ENCODE results near the gene HHAT. TPM values are rescaled to one million over a fixed set of nuclear protein-coding genes. Genes with fewer than 3 reads are reported as not detected.

The HHAT gene
- total RNA-seq, 1 donor from 2014 or later = 4.0 TPM

GRCh38 chr1:210691039-210691610 is 362.4 kb downstream of the HHAT start:
- ATAC-seq = no peak

- no peak for ATAC-seq
These were observed 364.1 kb downstream of the HHAT start for GRCh38 chr1:210692796-210693195.

GRCh38 chr1:210695026-210695425 is 366.3 kb downstream of the HHAT start:
- ATAC-seq = no peak

- no peak for ATAC-seq
These were observed 368.0 kb downstream of the HHAT start for GRCh38 chr1:210696709-210697108.

- ATAC-seq = no peak
These were observed 368.5 kb downstream of the HHAT start for GRCh38 chr1:210697185-210697584.

- ATAC-seq = no peak
These were observed 370.0 kb downstream of the HHAT start for GRCh38 chr1:210698661-210699060.

- ATAC-seq = no peak
These were observed 371.4 kb downstream of the HHAT start for GRCh38 chr1:210700083-210700482.

- no peak for ATAC-seq
These were observed 371.8 kb downstream of the HHAT start for GRCh38 chr1:210700511-210700910.

GRCh38 chr1:210702506-210702905 is 373.8 kb downstream of the HHAT start:
- no peak for ATAC-seq

- ATAC-seq = no peak
These were observed 374.9 kb downstream of the HHAT start for GRCh38 chr1:210703593-210703992.

GRCh38 chr1:210705086-210705485 is 376.4 kb downstream of the HHAT start:
- no peak for ATAC-seq

- ATAC-seq = no peak
These were observed 377.5 kb downstream of the HHAT start for GRCh38 chr1:210706246-210706645.

GRCh38 chr1:210707300-210708240 is 378.9 kb downstream of the HHAT start:
- no peak for ATAC-seq

GRCh38 chr1:210709701-210710100 is 381.0 kb downstream of the HHAT start:
- ATAC-seq = peak; percentile 39

- ATAC-seq = no peak
These were observed 383.3 kb downstream of the HHAT start for GRCh38 chr1:210711825-210712612.

GRCh38 chr1:210715072-210715471 is 386.4 kb downstream of the HHAT start:
- peak; percentile 81 for ATAC-seq

GRCh38 chr1:210722410-210723081 is 393.8 kb downstream of the HHAT start:
- no peak for ATAC-seq

GRCh38 chr1:210723646-210724045 is 394.9 kb downstream of the HHAT start:
- no peak for ATAC-seq

- no peak for ATAC-seq
These were observed 396.1 kb downstream of the HHAT start for GRCh38 chr1:210724768-210725167.

Data from esophagus mucosa (tissue), 1 donor.